Measurements from ENCODE around the gene HEG1. TPM values are rescaled to one million over a fixed set of nuclear protein-coding genes. Genes with fewer than 3 reads are reported as not detected.

HEG1 gene
- total RNA-seq, 1 experiment from 2014 or later, result 1.2 TPM

GRCh38 chr3:125000661-125001060 is 55.1 kb downstream of the HEG1 start:
- Histone ChIP-seq H3K79me2 (ENCODE audit: low read length) (no peaks in the 10 kb centered on the region), H4K20me1 (ENCODE audit: low read length) (no peaks in the 10 kb centered on the region), H3K36me3 (ENCODE audit: low read depth, low read length) (no peaks in the 10 kb centered on the region), H3K4me2 (ENCODE audit: low read length) (no peak overlapping the region), H2AFZ (ENCODE audit: low read length) (no peak overlapping the region), H3F3A (ENCODE audit: low read length, unreplicated experiment) (no peaks in the 10 kb centered on the region), H3K4me1 (ENCODE audit: insufficient read depth, low read length) (peaks cover 16% of the 10 kb centered on the region), H3K27ac (ENCODE audit: low read length) (no peak overlapping the region), H3K27me3 (ENCODE audit: low read length) (no peaks in the 10 kb centered on the region), H3K9me2 (replicated peaks; ENCODE audit: low read length) (no peaks in the 10 kb centered on the region), H3K9ac (ENCODE audit: low read length) (no peak overlapping the region), H3K9me3 (ENCODE audit: low read length) (no peaks in the 10 kb centered on the region), H3K4me3 (ENCODE audit: low read length) (no peak overlapping the region)
- CTCF ChIA-PET, result no interaction called here
- BruUV-seq (replicated peaks), result no TSS peak
- TF ChIP-seq EZH2 (IDR thresholded peaks at IDR 0.05; ENCODE audit: low read length, unreplicated experiment), result no peak
- no peak for TF ChIP-seq EZH2phosphoT487 (IDR thresholded peaks at IDR 0.05; ENCODE audit: borderline replicate concordance, low read length)
- no peak for TF ChIP-seq CTCF (conservative IDR thresholded peaks at IDR 0.05; ENCODE audit: low read depth, low read length)
- intact Hi-C loops (cut with micrococcal nuclease), result no loop called here
- POLR2A ChIA-PET (ENCODE audit: unreplicated experiment), result no interaction called here
- DNase-seq (no peak), ATAC-seq (no peak)

GRCh38 chr3:124999897-125000435 is 55.8 kb downstream of the HEG1 start:
- Histone ChIP-seq H3K27me3 (ENCODE audit: low read length) (no peaks in the 10 kb centered on the region), H3K27ac (ENCODE audit: low read length) (no peak overlapping the region), H3F3A (ENCODE audit: low read length, unreplicated experiment) (no peaks in the 10 kb centered on the region), H3K9me3 (ENCODE audit: low read length) (no peaks in the 10 kb centered on the region), H3K9me2 (replicated peaks; ENCODE audit: low read length) (no peaks in the 10 kb centered on the region), H2AFZ (ENCODE audit: low read length) (no peak overlapping the region), H3K4me1 (ENCODE audit: insufficient read depth, low read length) (peaks cover 17% of the 10 kb centered on the region), H3K9ac (ENCODE audit: low read length) (no peak overlapping the region), H3K4me2 (ENCODE audit: low read length) (no peak overlapping the region), H3K4me3 (ENCODE audit: low read length) (no peak overlapping the region), H4K20me1 (ENCODE audit: low read length) (no peaks in the 10 kb centered on the region), H3K79me2 (ENCODE audit: low read length) (no peaks in the 10 kb centered on the region), H3K36me3 (ENCODE audit: low read depth, low read length) (no peaks in the 10 kb centered on the region)
- POLR2A ChIA-PET (ENCODE audit: unreplicated experiment), result no interaction called here
- intact Hi-C loops (cut with micrococcal nuclease), result no loop called here
- DNase-seq (no peak), ATAC-seq (no peak)
- BruUV-seq (replicated peaks), result no TSS peak
- TF ChIP-seq EZH2phosphoT487 (IDR thresholded peaks at IDR 0.05; ENCODE audit: borderline replicate concordance, low read length) (no peak), CTCF (conservative IDR thresholded peaks at IDR 0.05; ENCODE audit: low read depth, low read length) (no peak), EZH2 (IDR thresholded peaks at IDR 0.05; ENCODE audit: low read length, unreplicated experiment) (no peak)
- CTCF ChIA-PET, result no interaction called here

GRCh38 chr3:124999317-124999716 is 56.5 kb downstream of the HEG1 start:
- ATAC-seq (no peak), DNase-seq (no peak)
- H3K27ac ChIP-seq (ENCODE audit: low read length), result no peak overlapping the region
- H3K9me3 ChIP-seq (ENCODE audit: low read length), result no peaks in the 10 kb centered on the region
- TF ChIP-seq EZH2 (IDR thresholded peaks at IDR 0.05; ENCODE audit: low read length, unreplicated experiment) (no peak), EZH2phosphoT487 (IDR thresholded peaks at IDR 0.05; ENCODE audit: borderline replicate concordance, low read length) (no peak), CTCF (conservative IDR thresholded peaks at IDR 0.05; ENCODE audit: low read depth, low read length) (no peak)
- H3K4me3 ChIP-seq (ENCODE audit: low read length), result no peak overlapping the region
- H3K27me3 ChIP-seq (ENCODE audit: low read length), result no peaks in the 10 kb centered on the region
- no peak overlapping the region for H2AFZ ChIP-seq (ENCODE audit: low read length)
- CTCF ChIA-PET, result interaction anchor here (0.5 kb wide), 1 partner anchor 200 kb away, joined by 7 read pairs; no protein-coding TSS in a partner anchor
- POLR2A ChIA-PET (ENCODE audit: unreplicated experiment), result no interaction called here
- H4K20me1 ChIP-seq (ENCODE audit: low read length), result no peaks in the 10 kb centered on the region
- no peak overlapping the region for H3K9ac ChIP-seq (ENCODE audit: low read length)
- H3K36me3 ChIP-seq (ENCODE audit: low read depth, low read length), result no peaks in the 10 kb centered on the region
- H3K4me1 ChIP-seq (ENCODE audit: insufficient read depth, low read length), result peaks cover 14% of the 10 kb centered on the region
- BruUV-seq (replicated peaks), result no TSS peak
- intact Hi-C loops (cut with micrococcal nuclease), result no loop called here
- no peaks in the 10 kb centered on the region for H3K9me2 ChIP-seq (replicated peaks; ENCODE audit: low read length)
- no peaks in the 10 kb centered on the region for H3K79me2 ChIP-seq (ENCODE audit: low read length)
- H3K4me2 ChIP-seq (ENCODE audit: low read length), result no peak overlapping the region
- no peaks in the 10 kb centered on the region for H3F3A ChIP-seq (ENCODE audit: low read length, unreplicated experiment)
